ENCODE data around the gene KLHDC3.
A peak's percentile ranks its signal among the peaks of the same experiment; 100 is the strongest.
"Not testable (repeated sequence)": the region's sequence is repeated elsewhere in the genome, so short reads cannot be mapped to it uniquely, and the experiment has no call there.

Gene KLHDC3

DNA sequence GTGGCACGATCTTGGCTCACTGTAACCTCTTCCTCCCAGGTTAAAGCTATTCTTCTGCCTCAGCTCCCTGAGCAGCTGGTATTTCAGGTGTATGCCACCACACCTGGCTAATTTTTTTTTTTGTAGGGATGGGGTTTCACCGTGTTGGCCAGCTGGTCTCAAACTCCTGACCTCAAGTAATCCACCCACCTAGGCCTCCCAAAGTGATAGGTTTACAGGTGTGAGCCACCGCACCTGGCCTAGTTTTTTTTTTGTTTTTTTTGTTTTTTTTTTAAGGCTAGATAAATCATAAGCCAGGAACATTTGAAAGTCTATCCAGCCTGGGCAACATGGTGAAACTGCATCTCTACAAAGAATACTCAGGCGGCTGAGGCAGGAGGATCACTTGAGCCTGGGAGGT, 18.3 kb downstream of the KLHDC3 start:
- no peak for DNase-seq

GRCh38 chr6:43033496-43034189, 19.6 kb downstream of the KLHDC3 start:
- DNase-seq, result no peak

DNA sequence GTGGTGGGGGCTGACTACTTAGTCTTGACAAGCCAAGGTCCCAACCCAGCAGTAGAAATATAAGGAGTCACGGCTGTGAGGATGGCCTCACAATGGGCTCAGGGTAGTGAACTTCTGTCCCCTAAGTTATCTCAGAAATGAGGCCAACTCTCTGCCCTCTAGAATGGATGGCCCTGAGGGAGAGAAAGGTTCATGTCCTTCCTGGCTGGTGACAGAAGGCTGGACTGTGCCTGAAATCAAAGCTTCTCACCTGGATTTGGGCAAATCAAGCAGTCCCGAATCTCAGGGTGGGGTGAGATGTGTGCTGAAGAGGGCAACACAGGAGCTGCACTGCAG, 20.1 kb downstream of the KLHDC3 start:
- DNase-seq, result no peak

GRCh38 chr6:43035495-43036194, 21.6 kb downstream of the KLHDC3 start:
- DNase-seq, result no peak

- no peak for DNase-seq
These were observed 22.7 kb downstream of the KLHDC3 start for GRCh38 chr6:43036712-43037111.

DNA sequence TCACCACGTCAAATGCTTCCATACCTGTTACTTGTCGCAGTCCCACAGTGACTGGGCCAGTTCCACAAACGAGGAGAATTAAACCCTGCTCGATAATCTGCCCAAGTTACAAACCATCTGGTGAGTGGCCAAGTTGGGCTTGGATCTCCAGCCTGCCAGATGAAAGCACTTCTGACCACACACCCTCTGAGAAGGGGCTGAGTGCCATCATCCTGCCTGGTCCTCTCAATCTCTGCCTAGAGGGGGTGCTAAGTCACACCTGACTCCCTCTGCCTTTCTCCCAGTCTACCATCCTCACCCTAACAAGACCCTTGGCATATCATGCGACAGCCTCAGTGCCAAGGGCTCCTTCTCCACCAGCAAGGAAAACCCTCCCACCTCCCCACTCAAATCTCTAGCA, 23.1 kb downstream of the KLHDC3 start:
- no peak for DNase-seq

DNA sequence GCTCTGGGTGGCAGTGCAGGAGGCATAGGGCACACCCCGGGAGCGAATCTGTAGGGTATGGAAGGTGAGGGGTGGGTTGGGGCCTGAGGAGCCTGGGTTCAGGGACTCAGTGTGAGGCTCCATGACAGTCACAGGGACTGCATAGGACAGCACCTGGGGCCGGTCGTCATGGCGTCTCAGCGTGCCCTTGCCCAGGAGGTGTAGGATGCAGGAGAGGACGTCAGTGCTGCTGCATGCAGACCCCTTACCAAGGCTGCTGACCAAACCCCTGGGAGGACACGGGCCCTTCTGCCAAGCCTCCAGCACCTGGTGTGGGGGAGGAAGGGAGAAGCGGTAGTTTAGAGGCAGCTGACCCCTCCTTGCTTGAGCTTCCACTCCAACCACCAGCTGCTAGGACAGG, 23.7 kb downstream of the KLHDC3 start:
- no peak for DNase-seq

DNA sequence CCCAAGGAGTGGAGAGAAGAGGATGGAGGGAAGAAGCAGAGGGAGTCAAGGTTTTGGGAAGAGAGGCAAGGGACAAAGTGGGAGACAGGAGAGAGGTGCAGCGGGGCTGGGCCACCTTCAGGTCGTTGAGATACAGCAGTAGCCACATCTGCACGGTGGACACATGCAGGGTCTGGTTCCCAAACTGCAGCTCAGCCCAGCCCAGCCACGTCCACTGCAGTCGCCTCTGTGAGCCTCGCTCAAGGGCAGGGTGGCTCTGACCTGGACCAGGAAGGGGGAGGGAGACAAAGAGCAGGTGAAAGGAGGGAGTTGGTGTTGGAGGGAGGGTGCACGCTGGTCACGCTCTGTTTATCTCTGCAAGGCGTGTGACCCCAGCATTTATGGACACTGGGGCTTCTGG, 24.7 kb downstream of the KLHDC3 start:
- DNase-seq, result no peak

DNA sequence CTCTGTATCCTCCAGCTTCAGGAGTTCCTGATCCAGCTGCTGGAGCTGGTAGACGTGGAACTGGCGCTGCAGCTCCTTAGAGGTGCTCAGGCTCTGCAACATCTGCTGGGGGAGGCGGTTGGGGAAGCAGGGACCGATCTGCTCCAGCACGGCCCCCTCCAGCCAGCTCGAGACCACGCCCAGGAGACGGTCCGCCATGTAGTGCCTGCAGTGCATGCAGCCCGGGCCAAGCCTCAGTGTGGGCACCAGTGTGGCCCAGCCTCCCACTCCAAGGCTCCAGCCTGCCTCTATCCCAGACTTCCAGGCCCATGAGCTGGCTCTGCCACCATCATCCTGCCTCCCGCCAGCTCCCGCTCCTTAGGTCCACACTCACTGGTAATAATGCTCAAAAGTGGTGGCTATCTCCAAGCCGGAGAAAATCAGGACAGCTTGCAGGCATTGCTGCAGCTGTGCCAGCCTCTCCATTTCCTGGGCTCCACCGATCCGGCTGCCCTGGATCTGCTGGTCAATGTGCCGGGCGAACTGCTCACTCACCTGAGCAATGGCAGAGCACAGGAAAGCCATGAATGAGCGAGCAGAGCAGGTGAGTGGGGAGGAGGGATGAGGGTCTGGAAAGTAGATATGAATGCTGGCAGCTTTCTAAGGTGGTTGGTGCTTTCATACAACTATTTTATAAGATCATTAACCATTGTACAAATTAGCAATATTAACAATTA, 26.7 kb downstream of the KLHDC3 start:
- no peak for DNase-seq

DNA sequence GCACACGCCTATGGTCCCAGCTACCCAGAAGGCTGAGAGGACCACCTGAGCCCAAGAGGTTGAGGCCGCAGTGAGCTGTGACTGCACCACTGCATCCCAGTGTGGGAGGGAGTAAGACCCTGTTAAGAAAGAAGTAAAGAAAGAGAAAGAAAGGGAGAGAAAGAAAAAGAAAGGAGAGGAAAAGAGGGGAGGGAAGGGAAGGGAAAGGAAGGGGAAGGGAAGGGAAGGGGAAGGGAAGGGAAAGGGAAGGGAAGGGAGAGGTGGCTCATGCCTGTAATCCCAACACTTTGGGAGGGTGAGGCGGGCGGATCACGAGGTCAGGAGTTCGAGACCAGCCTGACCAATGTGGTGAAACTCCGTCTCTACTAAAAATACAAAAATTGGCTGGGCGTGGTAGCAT, 27.4 kb downstream of the KLHDC3 start:
- not testable (repeated sequence) for DNase-seq

DNA sequence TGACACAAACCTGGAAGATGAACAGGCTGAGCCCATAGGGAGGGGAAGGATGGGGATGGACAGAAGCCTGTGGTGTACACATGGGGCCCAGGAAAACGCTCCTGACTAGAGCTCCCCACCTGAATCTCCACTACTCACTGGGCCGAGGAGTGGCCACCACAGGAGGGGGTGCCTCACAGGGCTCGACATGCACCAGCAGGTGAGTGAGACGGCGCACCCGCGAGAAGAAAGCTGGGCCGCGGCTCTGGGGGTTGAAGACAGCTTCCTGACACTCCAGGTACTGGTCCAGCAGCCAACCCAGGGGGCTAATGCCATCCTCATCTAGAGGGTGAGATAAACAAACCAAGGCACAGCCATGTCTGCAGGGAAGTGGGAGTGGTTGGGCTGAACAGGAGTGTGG, 29.3 kb downstream of the KLHDC3 start:
- no peak for DNase-seq

- DNase-seq, result no peak
These were observed 31.4 kb downstream of the KLHDC3 start for GRCh38 chr6:43045371-43045930.

DNA sequence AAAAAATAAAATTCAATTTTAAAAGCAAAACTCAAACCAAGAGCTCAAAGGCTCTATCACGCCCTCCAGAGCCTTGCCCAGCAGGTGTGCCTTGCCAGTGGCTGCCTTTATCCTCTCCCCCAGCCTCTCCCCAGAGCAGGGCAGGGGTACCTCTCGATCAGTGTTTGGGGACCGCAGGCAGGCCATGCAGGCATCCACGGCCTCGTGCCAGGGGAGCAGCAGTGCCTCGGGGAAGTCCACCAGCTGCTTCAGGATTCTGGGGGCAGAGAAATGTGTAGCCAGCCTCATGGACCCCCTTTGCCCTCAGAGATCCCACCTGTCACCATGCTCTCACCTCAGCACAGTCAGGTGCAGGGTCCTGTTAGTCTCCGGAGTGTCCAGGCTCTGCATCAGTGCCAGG, 33.9 kb downstream of the KLHDC3 start:
- DNase-seq, result no peak

DNA sequence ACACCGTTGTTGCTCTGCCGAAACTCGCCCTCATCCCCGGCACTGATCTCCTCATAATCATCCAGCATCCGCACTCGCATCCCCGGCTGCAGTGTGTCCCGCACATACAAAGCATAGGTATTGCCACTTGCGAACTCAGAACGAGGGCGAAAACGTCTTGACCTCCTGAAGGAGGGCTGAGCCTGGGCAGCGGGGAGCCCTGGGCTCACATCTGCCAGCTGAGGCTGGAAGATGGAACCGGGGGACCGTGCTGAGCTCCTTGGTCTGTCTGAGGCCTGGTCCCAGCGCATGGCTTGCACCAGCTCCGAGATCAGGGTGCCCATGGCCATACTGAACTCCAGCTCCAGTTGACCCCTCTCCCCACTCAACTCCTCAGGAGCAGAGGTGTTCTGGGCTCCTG, 36.9 kb downstream of the KLHDC3 start:
- no peak for DNase-seq

GRCh38 chr6:43052225-43052841, 38.3 kb downstream of the KLHDC3 start:
- DNase-seq, result no peak

GRCh38 chr6:43052842-43053544, 38.9 kb downstream of the KLHDC3 start:
- DNase-seq, result peak; percentile 23

GRCh38 chr6:43053545-43054205, 39.6 kb downstream of the KLHDC3 start, which contains the start of gene CUL7:
Gene CUL7 (minus strand): TSS chr6:43053851. CDS start chr6:43052788, 1,063 bp downstream.
- DNase-seq, result peak; percentile 95

DNA sequence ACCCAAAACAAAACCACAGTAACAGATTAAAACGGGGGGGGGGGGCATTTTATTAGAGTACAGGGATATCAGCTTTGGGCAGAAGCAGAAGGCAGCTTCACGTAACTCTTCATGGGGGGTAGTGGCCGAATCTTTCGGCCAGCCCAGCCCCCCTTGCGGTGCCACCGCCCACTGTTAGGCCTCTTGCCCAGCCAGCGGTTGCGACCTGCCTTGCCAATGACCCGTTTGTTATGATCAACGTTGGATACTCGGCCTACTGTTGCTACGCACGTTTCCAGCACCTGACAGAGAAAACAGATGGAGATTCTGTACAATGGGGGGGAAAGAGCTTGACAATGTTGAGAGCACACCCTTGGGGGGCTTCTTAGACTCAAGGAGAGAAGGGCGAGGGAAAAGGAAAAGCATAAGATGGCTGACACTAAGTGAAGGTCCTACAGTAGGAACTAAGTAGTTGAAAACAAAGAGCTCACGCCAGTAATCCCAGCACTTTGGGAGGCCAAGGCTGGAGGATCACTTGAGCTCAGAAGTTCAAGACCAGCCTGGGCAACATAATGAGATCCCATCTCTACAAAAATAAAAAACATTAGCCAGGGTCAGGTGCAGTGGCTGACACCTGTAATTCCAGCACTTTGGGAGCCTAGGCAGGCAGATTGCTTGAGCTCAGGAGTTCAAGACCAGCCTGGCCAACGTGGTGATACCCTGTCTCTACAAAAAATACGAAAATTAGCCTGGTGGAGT, 40.3 kb downstream of the KLHDC3 start:
- no peak for DNase-seq

DNA sequence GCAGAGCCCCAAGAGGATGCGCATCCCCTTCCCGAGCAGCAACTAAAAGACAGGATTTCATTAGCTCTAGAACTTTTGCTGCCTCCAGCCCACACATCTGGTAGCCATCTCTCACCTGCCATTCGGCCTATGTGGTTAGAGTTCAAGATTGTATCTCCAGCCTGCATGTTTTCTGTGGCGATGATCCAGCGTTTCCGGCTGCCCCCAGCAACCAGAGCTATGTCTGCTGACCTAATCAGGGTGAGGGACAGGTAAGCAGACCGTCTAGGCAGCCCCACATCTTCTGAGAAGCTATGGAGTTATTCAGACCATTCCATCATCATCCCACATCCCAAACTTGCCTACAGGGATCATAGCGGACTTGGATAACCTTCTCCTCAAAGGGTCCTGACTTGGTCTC, 41.9 kb downstream of the KLHDC3 start:
- DNase-seq, result no peak

DNA sequence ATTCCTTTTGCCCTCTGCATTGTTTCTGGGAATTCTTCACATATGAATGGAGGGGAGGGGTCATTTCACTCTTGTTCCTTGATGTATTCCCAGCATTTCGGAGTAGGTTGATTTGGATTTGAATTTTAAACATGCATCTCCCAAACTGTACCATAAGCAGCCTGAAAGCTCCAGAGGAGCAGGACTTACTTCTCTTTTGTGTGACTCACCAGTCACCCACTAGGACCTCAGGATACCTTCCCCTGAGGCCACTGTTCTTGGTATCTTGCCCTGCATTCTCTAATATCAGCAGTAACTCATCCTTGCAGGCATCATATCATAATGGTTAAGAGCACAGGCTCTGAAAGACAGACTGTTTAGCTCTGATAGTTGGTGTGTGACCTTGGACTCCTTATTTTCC, 44.5 kb downstream of the KLHDC3 start:
- DNase-seq, result no peak

Measured in DMS79 treated with DMSO at 0.1 percent for 48 hours (cell line).